Mammary epithelial cell (primary cell): ENCODE results near the gene BRME1.

Experiments used
- CTCF ChIP-seq, 2 donors: IDR thresholded peaks in 1 of 2; conservative IDR thresholded peaks in 1 of 2; 2 replicates each; pipeline ENCODE4 v1.5.1; 2011 to 2012; ENCODE audit warnings: inconsistent platforms in 2 of 2, low read length in 2 of 2, mild to moderate bottlenecking in 2 of 2, control low read depth in 1 of 2, low read depth in 1 of 2; ENCODE audit not compliant: insufficient read depth in 1 of 2; ENCODE audit errors: extremely low read depth in 1 of 2
- EZH2 ChIP-seq: IDR thresholded peaks from 2 replicates; pipeline ENCODE4 v1.6.1; 2012; ENCODE audit warnings: low read length, inconsistent platforms, borderline replicate concordance

- TF ChIP-seq CTCF (conservative IDR thresholded peaks at IDR 0.05 in 1 of 2, IDR thresholded peaks at IDR 0.05 in 1 of 2; ENCODE audit: extremely low read depth in 1 of 2, insufficient read depth in 1 of 2, low read depth in 1 of 2, low read length in 2 of 2), result no peak
- TF ChIP-seq EZH2, result no peak
Measured at GRCh38 chr19:13906521-13906904, 596 bp upstream of the BRME1 start.
